Measurements from ENCODE around the gene CHMP4B. TPM values are rescaled to one million over a fixed set of nuclear protein-coding genes. Genes with fewer than 3 reads are reported as not detected.
"Not testable (repeated sequence)": the region's sequence is repeated elsewhere in the genome, so short reads cannot be mapped to it uniquely, and the experiment has no call there.

The CHMP4B gene
- total RNA-seq, 1 experiment from 2014 or later = 47.9 TPM

DNA sequence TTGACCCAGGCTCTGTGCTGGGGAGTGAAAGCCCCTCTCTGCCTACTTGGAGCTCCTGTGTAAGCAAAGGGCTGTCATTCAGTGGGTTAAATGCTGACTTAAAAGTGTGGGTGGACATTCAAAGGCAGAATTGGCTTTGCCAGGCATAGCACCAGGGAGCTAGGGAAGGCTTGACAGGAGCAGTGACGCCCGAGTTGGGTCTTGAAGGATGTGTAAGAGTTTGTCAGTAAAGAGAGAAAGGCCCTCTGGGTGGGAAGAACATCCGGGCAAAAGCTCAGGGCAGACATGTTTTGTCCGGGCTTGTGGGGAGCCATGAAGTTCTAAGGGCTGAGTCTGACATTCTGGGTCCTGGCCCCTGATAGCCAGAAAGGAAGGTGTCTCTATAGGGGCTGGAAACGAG lies 27.9 kb upstream of the CHMP4B start:
- no peak overlapping the region for H3K27ac ChIP-seq
- H3K27me3 ChIP-seq (replicated peaks) = no peaks in the 10 kb centered on the region
- DNase-seq (ENCODE audit: low read depth in 1 of 2, low spot score in 2 of 2) = no peak
- no peak overlapping the region for H3K4me3 ChIP-seq
- H3K4me1 ChIP-seq (replicated peaks) = no peaks in the 10 kb centered on the region
- no peaks in the 10 kb centered on the region for H3K36me3 ChIP-seq
- no peaks in the 10 kb centered on the region for H3K9me3 ChIP-seq (replicated peaks)

DNA sequence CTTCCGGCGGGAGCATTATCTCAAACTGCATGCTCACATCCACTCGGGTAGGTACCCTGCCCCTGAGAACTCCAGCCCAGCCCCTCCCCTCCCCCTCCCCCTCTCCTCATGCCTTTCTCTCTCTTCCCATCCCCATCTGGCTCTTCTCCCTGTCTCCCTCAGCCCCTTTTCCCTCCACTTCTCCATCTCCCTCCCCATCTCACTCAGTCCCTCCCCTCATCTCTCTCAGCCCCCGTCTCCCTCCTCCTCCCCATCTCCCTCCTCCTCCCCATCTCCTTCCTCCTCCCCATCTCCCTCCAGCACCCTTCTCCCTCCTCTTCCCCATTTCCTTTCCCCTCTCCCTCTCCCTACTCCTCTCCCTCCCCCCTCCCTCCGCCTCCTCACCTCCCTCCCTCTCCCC lies 27.3 kb upstream of the CHMP4B start:
- Histone ChIP-seq H3K4me1 (replicated peaks) (no peaks in the 10 kb centered on the region), H3K27me3 (replicated peaks) (no peaks in the 10 kb centered on the region), H3K27ac (no peak overlapping the region), H3K36me3 (no peaks in the 10 kb centered on the region), H3K9me3 (replicated peaks) (no peaks in the 10 kb centered on the region), H3K4me3 (no peak overlapping the region)
- no peak for DNase-seq (ENCODE audit: low read depth in 1 of 2, low spot score in 2 of 2)

- Histone ChIP-seq H3K36me3 (no peaks in the 10 kb centered on the region), H3K27me3 (replicated peaks) (no peaks in the 10 kb centered on the region), H3K4me3 (no peak overlapping the region), H3K27ac (no peak overlapping the region), H3K4me1 (replicated peaks) (peaks cover 3% of the 10 kb centered on the region), H3K9me3 (replicated peaks) (no peaks in the 10 kb centered on the region)
- DNase-seq (ENCODE audit: low read depth in 1 of 2, low spot score in 2 of 2) = no peak
Observed at GRCh38 chr20:33784225-33784624, 26.9 kb upstream of the CHMP4B start.

- H3K4me3 ChIP-seq = no peak overlapping the region
- H3K36me3 ChIP-seq = no peaks in the 10 kb centered on the region
- no peak overlapping the region for H3K27ac ChIP-seq
- no peaks in the 10 kb centered on the region for H3K9me3 ChIP-seq (replicated peaks)
- DNase-seq (ENCODE audit: low read depth in 1 of 2, low spot score in 2 of 2) = no peak
- no peaks in the 10 kb centered on the region for H3K27me3 ChIP-seq (replicated peaks)
- peaks cover 9% of the 10 kb centered on the region for H3K4me1 ChIP-seq (replicated peaks)
Observed at GRCh38 chr20:33785503-33785902, 25.6 kb upstream of the CHMP4B start.

DNA sequence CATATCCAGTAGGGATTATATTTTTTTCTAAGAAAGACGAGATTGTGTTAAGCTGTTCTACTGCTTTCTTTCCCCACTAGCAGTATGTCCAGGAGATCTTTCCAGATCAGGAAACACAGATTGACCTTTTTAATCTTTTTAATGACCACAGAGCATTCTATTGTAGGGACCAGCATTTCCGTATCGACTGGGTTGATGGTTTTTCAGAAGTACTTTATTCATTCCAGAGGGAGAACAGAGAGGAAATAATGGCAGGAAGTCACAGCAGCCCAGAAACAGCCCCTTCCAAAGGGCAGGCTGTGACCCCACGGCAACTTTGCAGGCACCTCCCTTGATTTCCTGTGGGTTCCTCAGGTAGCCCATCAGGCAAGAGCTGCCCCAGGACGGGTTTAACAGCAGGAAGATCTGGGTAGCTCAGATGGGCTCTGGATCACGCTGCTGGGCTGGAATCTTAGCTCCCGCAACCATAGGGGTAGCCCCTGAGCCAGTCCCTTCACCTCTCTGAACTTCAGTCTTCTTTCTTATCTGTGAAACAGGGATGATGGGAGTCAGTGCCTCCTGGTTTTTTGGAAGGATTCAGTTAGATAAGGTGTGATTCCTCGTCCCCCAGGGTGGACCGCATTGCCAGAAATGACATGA lies 23.8 kb upstream of the CHMP4B start:
- Histone ChIP-seq H3K27me3 (replicated peaks) (no peaks in the 10 kb centered on the region), H3K36me3 (no peaks in the 10 kb centered on the region)

GRCh38 chr20:33788351-33789049 lies 22.6 kb upstream of the CHMP4B start:
- no peaks in the 10 kb centered on the region for H3K27me3 ChIP-seq (replicated peaks)
- no peak for DNase-seq (ENCODE audit: low read depth in 1 of 2, low spot score in 2 of 2)
- no peaks in the 10 kb centered on the region for H3K9me3 ChIP-seq (replicated peaks)
- peaks cover 9% of the 10 kb centered on the region for H3K4me1 ChIP-seq (replicated peaks)
- no peak overlapping the region for H3K27ac ChIP-seq
- no peak overlapping the region for H3K4me3 ChIP-seq
- H3K36me3 ChIP-seq = no peaks in the 10 kb centered on the region

More for the DNA sequence above, 23.8 kb upstream of the CHMP4B start:
- DNase-seq (ENCODE audit: low read depth in 1 of 2, low spot score in 2 of 2) = no peak
- H3K27ac ChIP-seq = no peak overlapping the region
- no peaks in the 10 kb centered on the region for H3K9me3 ChIP-seq (replicated peaks)
- H3K4me1 ChIP-seq (replicated peaks) = peaks cover 9% of the 10 kb centered on the region
- no peak overlapping the region for H3K4me3 ChIP-seq

DNA sequence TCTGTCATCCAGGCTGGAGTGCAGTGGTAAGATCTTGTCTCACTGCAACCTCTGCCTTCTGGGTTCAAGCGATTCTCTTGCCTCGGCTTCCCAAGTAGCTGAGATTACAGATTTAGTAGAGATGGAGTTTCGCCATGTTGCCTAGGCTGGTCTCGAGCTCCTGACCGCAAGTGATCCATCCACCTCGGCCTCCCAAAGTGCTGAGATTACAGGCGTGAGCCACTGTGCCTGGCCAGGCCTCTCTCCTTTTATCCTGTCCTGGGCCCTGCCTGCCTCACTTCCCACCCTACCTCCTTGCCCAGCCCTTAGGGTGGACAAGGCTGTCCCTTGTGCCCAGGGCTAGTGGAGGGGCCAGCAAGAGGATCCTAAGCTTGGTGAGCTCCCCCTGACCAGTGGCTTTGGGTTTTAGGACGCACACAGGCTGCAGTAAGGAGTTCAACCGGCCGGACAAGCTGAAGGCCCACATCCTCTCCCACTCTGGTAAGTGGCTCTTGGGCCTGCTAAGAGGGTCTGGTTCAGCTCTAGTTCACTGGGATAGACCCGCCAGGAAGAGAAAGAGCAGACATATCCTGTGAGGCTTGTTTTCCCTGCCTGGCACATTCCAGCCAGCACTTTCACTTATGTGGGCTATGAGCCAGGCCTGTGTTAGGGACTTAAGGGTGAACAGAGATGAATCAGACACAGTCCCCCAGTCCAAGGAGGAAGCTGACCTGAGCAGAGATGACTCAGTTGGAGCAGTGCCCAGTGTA lies 21.9 kb upstream of the CHMP4B start:
- no peak overlapping the region for H3K4me3 ChIP-seq
- H3K9me3 ChIP-seq (replicated peaks) = no peaks in the 10 kb centered on the region
- no peaks in the 10 kb centered on the region for H3K36me3 ChIP-seq
- peak; percentile 84 to 88 for DNase-seq (ENCODE audit: low read depth in 1 of 2, low spot score in 2 of 2)
- H3K4me1 ChIP-seq (replicated peaks) = peaks cover 9% of the 10 kb centered on the region
- H3K27ac ChIP-seq = peak overlapping the region; percentile 49
- H3K27me3 ChIP-seq (replicated peaks) = no peaks in the 10 kb centered on the region

DNA sequence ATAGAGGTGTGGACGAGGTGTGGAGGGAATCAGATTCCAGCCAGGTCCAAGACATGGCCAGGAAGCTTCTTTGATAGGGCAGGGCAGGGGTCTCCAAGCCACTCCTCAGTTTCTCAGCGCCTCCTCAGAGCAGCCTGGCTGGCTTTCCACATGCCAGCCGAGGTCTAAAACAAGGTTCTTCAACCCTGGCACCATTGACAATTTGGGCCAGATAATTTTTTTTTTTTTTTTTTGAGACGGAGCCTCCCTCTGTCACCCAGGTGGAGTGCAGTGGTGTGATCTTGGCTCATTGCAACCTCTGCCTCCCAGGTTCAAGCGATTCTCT lies 21.3 kb upstream of the CHMP4B start:
- Histone ChIP-seq H3K27me3 (replicated peaks) (no peaks in the 10 kb centered on the region), H3K4me3 (no peak overlapping the region), H3K9me3 (replicated peaks) (no peaks in the 10 kb centered on the region), H3K27ac (no peak overlapping the region), H3K4me1 (replicated peaks) (peaks cover 9% of the 10 kb centered on the region), H3K36me3 (no peaks in the 10 kb centered on the region)
- DNase-seq (ENCODE audit: low read depth in 1 of 2, low spot score in 2 of 2) = no peak

DNA sequence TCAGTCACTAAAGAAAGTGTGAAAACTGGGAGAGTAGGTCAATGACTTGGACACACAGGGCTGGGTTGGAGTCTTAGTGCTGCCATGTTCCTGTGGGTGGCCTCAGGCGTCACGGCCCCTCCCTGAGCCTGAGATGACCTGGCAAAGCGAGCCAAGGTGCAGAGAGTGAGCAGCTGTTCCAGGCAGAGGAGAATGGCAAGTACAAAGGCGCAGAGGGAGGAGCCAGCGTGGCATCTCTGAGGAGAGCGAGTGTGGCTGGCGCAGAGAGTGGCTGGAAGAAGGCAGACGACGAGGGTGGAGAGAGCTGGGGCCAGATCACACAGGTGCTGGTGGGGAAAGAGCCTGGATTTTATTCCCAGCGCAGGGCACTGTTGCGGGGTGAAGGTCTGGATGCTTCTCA lies 20.6 kb upstream of the CHMP4B start:
- Histone ChIP-seq H3K27me3 (replicated peaks) (no peaks in the 10 kb centered on the region), H3K4me1 (replicated peaks) (peaks cover 9% of the 10 kb centered on the region), H3K27ac (no peak overlapping the region), H3K36me3 (no peaks in the 10 kb centered on the region), H3K9me3 (replicated peaks) (no peaks in the 10 kb centered on the region), H3K4me3 (no peak overlapping the region)
- DNase-seq (ENCODE audit: low read depth in 1 of 2, low spot score in 2 of 2) = no peak

GRCh38 chr20:33791021-33791420 lies 20.1 kb upstream of the CHMP4B start:
- Histone ChIP-seq H3K4me3 (no peak overlapping the region), H3K36me3 (no peaks in the 10 kb centered on the region), H3K27me3 (replicated peaks) (no peaks in the 10 kb centered on the region), H3K9me3 (replicated peaks) (no peaks in the 10 kb centered on the region), H3K27ac (no peak overlapping the region), H3K4me1 (replicated peaks) (peaks cover 9% of the 10 kb centered on the region)
- no peak for DNase-seq (ENCODE audit: low read depth in 1 of 2, low spot score in 2 of 2)

GRCh38 chr20:33791540-33791939 lies 19.6 kb upstream of the CHMP4B start:
- H3K27ac ChIP-seq = no peak overlapping the region
- no peak for DNase-seq (ENCODE audit: low read depth in 1 of 2, low spot score in 2 of 2)
- H3K27me3 ChIP-seq (replicated peaks) = no peaks in the 10 kb centered on the region
- no peaks in the 10 kb centered on the region for H3K36me3 ChIP-seq
- no peak overlapping the region for H3K4me3 ChIP-seq
- H3K4me1 ChIP-seq (replicated peaks) = peaks cover 9% of the 10 kb centered on the region
- H3K9me3 ChIP-seq (replicated peaks) = no peaks in the 10 kb centered on the region

DNA sequence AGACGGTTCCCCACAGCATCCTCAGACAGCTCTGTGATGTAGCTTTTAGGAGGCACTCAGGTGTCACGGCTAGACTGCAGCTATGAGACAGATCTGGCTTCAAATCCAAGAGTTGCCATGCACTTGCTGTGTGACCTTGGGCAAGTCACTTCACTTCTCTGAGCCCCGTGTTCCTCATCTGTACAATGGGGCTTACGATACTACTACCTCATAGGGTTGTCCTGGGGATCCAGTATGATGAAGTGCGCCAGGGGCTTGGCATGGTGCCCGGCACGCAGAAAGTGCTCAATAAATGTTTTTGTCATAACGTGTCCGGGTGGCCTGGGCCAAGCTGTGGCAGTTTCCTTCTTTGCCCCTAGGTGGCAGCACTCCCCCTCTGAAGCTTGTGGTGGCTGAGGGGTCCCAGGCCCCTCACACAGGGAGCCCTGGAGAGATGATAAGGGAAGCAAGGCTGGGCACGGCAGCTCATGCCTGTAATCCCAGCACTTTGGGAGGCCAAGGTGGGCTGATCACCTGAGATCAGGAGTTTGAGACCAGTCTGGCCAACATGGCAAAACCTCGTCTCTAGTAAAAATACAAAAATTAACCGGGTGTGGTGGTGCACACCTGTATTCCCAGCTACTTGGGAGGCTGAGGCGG lies 19.1 kb upstream of the CHMP4B start:
- H3K4me1 ChIP-seq (replicated peaks) = peaks cover 14% of the 10 kb centered on the region
- no peaks in the 10 kb centered on the region for H3K9me3 ChIP-seq (replicated peaks)
- peak; percentile 33 to 54 for DNase-seq (ENCODE audit: low read depth in 1 of 2, low spot score in 2 of 2)
- H3K27ac ChIP-seq = no peak overlapping the region
- H3K27me3 ChIP-seq (replicated peaks) = no peaks in the 10 kb centered on the region
- no peaks in the 10 kb centered on the region for H3K36me3 ChIP-seq
- H3K4me3 ChIP-seq = no peak overlapping the region

DNA sequence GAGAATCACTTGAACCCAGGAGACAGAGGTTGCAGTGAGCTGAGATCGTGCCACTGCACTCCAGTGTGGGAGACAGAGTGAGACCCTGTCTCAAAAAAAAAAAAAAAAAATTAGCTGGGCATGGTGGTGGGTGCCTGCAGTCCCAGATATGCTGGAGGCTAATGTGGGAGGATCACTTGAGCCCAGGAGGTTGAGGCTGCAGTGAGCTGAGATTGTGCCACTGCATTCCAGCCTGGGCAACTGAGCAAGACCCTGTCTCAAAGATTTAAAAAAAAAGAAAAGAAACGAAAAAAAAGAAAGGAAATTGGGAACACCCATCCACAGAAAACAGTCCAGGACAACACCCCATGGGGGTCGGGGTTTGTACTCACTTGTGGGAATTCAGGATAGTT lies 18.6 kb upstream of the CHMP4B start:
- not testable (repeated sequence) for DNase-seq (ENCODE audit: low read depth in 1 of 2, low spot score in 2 of 2); H3K27me3 ChIP-seq (replicated peaks); H3K27ac ChIP-seq; H3K36me3 ChIP-seq; H3K4me3 ChIP-seq; H3K9me3 ChIP-seq (replicated peaks)
- H3K4me1 ChIP-seq (replicated peaks) = peaks cover 14% of the 10 kb centered on the region
